ENCODE data around the gene CCS.
A peak's percentile ranks its signal among the peaks of the same experiment; 100 is the strongest.
"Not testable (repeated sequence)": the region's sequence is repeated elsewhere in the genome, so short reads cannot be mapped to it uniquely, and the experiment has no call there.

The CCS gene, protein sequence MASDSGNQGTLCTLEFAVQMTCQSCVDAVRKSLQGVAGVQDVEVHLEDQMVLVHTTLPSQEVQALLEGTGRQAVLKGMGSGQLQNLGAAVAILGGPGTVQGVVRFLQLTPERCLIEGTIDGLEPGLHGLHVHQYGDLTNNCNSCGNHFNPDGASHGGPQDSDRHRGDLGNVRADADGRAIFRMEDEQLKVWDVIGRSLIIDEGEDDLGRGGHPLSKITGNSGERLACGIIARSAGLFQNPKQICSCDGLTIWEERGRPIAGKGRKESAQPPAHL

DNA sequence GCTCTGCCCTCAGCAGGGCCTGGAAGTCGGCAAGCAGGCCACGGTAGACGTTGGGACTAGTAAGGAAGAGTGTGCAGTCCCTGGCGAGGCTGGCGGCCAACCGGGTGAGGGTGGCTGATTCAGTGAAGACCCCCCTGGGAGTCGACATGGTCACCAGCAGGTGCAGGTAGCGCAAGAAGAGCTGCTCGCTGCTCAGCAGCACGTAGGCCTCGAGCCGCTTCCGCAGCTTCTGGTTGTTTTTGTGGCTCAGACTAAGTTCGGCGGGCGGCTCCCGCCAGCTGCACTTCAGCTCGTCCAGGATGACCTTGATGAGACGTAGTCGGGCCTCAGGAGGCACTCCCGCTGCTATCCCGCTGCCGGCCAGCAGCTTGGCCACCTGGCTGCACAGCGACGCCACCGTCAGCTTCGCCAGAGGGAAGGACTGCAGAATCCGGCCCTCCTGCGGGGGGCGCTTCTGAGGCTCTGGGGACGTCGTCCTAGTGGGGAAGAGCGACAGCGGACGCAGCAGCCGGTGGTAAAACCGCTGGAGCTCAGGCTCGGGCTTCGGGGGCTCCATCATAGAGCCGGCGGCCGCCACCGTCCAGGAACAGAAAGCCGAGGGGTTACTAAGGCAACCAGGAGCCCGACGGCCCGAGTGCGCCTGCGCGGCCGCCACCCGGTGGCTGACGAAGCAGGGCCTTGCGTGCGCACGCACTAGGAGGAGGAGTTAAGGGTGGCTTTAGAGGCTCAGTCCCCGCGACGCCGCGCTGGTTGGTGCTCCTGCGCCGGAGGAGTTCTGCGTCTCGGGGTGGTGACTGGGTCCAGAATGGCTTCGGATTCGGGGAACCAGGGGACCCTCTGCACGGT is at the start of gene CCS, which contains the start of gene CCDC87:
Gene CCS (plus strand): TSS at position 729 of the 846 bp plus-strand sequence. CDS start 77 bp downstream, at position 806.
Gene CCDC87 (minus strand): TSS at position 607 of the 846 bp plus-strand sequence. CDS start 48 bp downstream, at position 559.
- peak; percentile 99 for DNase-seq

DNA sequence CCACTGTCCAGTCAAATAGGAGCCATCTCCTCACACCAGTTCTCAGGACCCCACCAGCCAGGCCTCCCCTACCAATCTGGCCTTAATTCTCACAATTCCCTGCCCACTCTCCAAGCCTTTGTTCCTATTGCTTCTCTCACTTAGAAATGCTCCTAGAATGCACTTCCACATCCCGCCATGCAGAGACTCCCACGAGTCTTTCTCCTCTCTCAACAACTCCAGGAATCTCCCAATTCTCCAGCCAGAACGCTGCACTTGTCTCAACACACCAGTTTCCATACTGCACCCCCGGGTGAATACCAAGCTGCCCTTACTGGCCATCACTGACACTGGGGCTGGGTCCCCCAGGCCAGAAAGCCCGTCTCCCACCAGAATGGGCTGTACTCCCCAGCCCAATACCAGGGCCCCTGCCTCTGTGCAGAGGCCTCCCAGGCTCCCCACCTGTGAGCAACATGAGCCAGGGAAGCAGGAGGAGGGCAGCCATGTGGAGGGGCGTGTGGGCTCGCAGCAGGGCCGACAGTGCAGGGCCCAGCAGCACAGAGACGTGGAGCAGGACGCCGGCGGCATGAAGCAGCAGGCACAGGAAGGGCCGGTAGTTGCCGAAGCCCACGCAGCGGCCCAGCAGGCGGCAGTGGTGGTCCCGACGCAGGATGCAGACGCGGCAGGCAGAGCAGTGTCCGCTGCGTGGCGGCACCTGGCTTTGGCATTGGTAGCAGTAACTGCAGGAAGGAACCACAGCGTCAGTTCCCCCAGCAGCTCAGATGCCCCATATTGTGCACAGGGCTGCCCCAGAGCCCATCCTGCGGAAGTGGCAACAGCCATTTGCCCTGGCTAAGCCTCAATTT is 49.5 kb upstream of the CCS start:
- peak; percentile 80 for DNase-seq

DNA sequence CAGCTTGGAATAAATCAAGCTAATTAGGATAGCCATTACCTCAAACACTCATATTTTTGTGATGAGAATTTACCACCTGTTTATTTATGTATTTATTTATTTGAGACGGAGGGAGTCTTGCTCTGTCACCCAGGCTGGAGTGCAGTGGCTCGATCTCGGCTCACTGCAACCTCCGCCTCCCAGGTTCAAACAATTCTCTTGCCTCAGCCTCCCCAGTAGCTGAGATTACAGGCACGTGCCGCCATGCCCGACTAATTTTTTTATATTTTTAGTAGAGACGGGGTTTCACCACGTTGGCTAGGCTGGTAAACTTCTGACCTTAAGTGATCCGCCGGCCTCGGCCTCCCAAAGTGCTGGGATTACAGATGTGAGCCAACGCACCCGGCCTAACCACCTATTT is 48.0 kb upstream of the CCS start:
- DNase-seq: not testable (repeated sequence)

DNA sequence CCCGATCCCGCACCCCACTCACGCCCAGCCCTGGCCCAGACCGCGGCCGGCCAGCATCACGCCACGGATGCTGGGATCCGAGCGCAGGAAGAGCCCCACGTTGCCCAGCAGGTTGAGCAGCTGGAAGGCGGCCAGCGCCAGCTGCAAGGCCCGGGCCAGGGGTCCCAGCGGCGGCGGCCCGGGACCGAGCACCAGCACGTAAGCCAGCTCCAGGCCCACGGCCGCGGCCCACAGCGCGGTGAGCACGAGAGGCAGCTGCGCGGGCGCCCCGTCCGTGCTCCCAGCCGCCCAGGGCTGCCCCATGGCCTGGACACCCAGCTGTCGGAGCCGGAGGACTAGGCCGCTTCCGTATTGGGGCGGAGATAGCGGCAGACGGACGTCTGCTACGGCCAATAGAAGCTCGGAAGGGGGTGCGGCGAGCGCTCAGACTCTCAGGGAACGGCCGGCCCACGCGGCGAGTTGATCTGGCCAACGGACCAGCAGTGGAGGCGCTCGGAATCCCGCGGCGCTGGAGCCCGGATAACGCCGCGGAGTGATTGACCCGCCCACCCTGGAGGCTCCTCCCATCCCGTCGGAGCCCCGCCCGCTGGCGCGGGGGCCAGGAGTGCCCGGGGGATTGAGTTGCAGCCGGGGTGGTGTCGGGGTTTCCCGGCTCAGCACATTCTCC is 47.2 kb upstream of the CCS start, which contains the start of gene ZDHHC24:
Gene ZDHHC24 (minus strand): TSS at position 348 of the 667 bp plus-strand sequence. CDS start 45 bp downstream, at position 303.
- DNase-seq: peak; percentile 90

DNA sequence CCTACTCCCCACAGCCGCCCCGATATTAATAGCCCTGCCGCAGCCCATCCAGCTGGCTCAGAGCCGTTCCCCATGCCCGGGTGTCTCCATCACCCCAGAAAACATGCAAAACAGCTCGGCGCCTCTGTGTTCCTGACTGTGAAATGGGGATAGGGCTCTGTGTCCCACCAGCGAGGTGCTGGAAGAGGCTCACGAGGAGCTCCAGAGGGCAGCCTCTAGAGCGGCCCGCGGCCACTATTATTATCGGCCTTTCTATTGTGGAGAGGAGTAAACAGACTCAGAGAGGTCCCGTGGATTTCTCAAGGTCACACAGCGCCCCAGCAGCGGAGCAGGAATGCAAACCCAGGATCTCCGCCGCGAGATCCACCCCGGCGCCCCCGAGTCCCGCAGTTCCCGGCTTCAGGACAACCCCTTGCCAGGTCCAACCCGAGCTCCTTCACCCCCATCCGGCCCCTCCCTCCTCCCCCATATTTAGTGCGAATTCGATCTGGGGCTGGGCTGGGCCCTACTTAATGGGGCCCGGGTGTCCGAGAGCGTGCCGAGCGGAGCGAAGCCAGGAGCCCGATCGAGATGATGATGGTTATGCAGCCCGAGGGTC is 46.5 kb upstream of the CCS start, which contains the start of gene ACTN3:
Gene ACTN3 (plus strand): TSS at position 536 of the 598 bp plus-strand sequence. CDS start 35 bp downstream, at position 571.
- no peak for DNase-seq

DNA sequence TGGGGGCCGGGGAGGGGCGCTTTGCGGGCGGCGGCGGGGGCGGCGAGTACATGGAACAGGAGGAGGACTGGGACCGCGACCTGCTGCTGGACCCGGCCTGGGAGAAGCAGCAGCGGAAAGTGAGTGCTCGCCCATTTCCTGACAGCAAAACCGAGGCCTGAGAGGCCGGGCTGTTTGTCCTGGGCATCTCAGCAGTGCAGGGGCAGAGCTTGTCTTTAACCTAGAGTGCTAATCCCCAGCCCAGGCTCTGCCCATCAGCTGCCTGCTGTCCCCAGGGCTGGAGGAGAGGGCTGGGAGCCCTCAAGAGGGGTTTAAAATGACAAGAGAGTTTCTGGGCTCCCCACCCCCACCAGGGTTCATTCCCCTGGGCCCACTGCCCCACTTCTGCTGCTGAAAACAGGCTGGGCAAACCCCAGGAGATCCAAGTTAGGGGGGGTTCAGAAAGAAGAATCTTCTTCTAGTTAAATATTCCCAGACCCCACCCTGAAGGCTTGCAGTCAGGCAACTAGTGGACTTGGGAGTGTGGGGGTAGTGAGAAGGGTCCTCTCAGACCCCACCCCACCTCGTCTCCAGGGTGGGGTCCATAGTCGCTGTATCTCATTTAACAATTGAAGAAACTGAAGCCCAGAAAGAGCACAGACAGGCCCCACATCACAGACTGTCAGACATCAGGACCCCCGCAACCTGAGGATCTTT is 45.9 kb upstream of the CCS start:
- DNase-seq: no peak

DNA sequence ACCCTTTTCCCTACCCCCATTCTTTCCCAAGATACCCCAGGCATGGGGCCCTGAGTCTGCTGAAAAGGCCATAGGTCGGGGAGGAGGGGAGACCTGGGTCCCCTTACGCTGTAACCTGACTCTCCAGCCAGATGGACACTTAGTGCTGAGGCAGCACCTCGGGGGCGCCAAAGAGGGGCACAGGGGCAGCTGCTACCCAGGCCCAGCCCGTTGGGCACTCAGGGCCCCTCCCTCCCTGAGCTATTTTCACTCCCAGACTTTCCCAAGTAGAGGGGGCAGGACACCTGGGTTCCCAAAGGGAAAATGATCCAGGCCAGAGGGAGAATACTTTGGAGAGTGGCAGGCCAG is 45.3 kb upstream of the CCS start:
- no peak for DNase-seq

DNA sequence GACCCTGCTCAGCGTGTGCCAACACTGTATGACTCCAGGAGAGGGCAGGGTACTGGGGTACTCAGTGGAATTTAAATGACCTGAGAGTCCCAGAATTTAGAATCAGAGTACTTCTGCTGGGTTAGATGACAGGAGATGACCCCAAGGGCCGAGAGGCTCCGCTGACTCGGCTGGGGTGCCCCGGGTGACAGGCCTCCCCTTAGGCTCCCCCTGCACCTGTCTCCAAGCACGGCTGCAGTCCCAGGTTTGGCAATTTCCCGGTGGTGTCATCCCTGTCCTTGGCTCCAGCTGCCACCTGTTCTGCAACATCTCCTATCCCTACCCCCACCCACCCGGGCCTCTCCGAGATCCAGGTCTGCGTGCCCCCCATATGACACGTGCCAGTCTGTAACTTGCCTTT is 44.9 kb upstream of the CCS start:
- no peak for DNase-seq

DNA sequence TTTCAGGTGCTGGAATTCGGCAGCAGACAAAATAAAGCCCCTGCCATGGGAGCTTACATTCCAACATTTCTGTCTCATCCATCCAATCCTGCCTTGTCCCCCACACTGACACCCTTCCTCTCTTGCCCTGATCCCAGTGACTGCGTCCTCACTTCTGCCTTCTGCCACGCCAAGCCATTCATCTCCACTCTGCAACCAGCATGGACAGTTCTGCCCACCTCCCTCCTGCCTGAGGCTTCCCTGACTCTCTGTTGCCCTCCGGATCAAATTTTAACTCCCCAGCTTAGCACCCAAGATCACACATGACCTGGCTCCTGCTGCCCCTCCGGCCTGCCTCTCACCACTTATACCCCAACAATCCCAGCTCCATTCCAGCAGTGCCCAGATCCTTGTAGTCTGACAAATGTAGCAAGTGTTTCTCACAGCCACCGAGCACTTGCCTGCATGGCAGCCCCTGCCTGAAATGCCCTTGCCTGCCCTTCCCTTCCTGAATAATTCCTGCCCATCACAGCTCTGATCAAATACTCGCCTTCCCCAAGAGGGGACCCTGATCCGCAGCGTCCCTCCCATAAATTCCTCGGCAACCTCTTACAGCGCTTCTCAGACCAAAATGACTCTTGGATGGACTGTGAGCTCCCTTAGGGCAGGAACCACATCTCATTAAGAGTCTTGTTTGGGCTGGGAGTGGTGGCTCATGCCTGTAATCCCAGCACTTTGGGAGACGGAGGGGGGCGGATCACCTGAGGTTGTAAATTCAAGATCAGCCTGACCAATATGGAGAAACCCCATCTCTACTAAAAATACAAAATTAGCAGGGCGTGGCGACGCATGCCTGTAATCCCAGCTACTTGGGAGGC is 44.0 kb upstream of the CCS start:
- no peak for DNase-seq

DNA sequence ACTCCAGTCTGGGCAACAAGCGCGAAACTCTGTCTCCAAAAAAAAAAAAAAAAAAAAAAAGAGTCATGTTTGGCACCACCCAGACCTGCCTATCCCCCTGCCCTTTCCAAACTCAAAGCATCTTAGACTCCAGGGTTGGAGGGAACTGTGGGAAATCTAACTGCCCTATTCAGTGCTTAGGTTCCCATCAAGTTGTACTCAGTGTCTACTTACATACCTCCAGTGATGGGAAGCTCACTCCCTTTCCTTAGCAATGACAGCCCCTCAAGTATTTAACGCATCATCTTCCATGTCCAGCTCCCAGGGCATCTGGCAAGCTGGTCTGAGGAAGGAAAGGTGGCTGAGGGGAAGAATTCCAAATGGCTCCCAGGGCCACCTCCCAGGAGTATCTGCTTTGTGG is 43.3 kb upstream of the CCS start:
- DNase-seq: no peak

DNA sequence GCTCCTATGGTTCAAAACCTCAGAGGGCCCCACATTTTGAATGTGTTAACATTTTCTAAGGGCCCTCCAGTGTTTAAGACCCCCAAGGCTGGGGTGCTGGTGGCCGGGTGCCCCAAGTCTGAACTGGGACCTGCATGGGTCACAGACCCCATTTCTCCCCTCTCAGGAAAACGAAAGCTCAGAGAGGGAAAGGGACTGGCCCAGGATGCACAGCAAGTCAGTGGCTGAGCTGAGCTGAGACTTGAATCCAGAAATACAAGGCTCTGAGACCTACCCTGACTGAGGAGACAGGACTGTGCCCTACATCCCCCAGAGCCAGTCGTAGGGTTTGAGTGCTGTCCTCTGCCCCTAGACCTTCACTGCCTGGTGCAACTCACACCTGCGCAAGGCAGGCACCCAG is 42.1 kb upstream of the CCS start:
- DNase-seq: no peak

DNA sequence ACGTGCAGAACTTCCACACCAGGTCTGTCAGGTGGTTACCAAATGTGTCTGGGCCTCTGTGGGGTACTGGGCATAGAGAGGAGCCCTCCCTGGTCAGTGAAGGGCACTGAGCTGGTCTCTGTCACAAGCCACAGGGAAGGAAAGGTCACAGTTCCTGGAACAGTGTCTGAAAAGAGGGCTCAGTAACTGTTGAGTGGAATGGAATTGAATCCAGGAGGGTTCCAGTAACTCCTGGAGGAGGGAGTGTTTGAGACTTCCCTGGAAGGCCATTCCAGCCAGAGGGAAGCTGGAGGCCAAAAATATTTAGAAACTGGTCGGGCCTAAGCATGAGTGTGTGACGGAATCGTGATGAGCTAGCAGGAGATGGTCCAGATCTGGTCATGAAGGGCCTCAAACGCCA is 38.4 kb upstream of the CCS start:
- no peak for DNase-seq

DNA sequence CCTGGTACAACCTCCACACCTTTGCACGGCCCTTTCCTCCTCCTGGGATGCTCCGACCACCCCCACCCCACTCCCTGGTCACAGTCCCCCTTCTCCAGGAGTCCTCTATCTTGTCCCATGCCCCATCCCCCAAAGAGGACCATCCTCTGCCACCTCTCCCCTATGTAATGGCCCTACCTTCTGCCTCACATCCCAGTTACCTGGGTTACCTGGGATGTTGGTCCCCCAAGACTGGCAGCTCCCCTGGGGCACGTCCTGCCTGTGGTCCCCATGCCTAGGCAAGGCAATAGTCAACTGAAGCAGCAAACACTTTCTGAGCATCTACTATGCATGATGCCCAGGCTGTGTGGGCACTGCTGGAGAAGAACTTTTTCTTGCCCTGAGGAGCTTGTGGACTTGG is 37.6 kb upstream of the CCS start:
- no peak for DNase-seq

DNA sequence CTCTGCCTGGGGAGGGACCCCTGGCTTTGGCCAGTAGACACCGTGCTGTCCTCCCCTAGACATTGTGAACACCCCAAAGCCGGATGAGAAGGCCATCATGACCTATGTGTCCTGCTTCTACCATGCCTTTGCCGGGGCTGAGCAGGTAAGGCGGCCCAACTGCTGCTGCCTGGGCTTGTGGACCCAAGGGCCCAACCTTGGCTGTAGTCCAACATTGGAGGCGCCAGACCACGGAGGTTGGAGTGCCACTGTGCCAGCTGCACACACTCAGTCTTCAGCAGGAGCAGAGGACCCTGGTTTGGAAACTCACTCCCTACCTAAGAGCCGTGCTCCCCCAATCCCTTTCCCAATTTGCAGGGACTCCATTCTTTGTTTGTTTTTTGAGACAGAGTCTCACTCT is 36.9 kb upstream of the CCS start:
- DNase-seq: no peak

DNA sequence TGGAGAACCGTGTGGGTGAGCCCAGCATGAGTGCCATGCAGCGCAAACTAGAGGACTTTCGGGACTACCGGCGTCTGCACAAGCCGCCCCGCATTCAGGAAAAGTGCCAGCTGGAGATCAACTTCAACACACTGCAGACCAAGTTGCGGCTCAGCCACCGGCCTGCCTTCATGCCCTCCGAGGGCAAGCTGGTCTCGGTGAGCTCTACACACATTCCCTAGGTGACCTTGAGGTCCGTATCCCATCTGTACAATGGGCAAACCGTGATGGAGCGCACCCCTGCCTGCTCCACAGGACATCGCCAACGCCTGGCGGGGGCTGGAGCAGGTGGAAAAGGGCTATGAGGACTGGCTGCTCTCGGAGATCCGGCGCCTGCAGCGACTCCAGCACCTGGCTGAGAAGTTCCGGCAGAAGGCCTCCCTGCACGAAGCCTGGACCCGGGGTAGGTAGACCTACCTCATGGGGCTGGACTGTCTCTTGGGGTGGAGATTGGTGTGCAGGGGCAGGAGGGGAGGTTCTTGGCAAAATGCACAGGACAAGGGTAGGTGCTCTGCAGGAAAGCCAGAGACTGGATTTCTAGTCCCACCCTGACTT is 35.2 kb upstream of the CCS start:
- no peak for DNase-seq

DNA sequence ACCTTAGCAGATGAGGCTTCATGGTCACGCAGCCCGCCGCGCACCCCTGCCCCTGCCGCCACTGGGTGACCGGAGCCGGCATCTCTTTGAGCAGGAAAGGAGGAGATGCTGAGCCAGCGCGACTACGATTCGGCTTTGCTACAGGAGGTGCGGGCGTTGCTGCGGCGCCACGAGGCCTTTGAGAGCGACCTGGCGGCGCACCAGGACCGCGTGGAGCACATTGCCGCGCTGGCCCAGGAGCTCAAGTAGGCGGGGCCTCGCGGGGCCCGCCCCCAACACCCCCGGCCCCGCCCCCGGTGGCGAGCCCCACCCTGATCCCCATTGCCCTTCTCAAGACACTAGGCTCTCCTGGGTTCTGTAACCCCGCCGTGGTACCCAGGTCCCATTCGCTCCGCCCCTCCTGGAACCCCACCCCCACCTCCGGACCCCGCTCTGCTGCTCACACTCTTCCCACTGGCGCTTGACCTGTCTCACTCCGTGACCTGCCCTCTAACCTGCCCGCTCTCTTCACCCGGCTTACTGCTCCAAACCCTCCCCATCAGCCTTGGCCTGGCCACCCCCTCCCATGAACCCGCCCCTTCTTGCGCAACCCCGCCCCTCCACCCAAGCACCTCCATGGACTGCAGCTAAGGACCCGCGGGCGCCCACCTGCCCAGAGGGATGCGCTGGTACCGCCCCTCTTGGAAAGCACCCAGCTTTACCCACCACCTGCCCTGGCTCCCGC is 33.7 kb upstream of the CCS start:
- DNase-seq: peak; percentile 37

DNA sequence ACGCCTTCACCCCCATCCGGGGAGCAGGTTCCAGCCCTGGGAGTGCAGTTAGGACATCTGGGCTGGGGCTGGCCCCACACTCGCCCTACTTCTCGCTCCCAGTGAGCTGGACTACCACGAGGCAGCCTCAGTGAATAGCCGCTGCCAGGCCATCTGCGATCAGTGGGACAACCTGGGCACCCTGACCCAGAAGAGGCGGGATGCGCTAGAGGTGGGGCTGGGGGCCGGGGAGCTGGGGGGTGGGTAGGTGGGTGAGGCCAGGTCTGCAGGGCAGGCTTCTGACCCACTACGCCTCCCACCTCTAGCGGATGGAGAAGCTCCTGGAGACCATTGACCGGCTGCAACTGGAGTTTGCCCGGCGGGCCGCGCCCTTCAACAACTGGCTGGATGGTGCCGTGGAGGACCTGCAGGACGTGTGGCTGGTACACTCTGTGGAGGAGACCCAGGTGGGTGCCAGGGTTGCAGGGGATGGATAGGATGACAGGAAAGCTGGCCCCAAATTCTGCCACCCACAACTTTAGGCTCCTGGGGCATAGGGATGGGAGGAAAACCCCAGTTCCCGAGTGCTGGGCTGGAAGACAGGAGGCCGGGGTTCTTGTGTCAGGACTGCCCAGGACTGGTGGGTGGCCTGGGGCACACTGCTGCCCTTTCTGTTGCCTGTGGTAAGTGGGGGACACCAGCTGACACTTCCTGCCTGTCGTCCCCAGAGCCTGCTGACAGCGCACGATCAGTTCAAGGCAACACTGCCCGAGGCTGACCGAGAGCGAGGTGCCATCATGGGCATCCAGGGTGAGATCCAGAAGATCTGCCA is 32.9 kb upstream of the CCS start:
- no peak for DNase-seq
